ENCODE measurements around the gene SPATA2L. TPM values are rescaled to one million over a fixed set of nuclear protein-coding genes. Genes with fewer than 3 reads are reported as not detected.
"Not testable (repeated sequence)": the region's sequence is repeated elsewhere in the genome, so short reads cannot be mapped to it uniquely, and the experiment has no call there.

SPATA2L gene
- total RNA-seq, 1 experiment from 2014 or later = 6.0 TPM

DNA sequence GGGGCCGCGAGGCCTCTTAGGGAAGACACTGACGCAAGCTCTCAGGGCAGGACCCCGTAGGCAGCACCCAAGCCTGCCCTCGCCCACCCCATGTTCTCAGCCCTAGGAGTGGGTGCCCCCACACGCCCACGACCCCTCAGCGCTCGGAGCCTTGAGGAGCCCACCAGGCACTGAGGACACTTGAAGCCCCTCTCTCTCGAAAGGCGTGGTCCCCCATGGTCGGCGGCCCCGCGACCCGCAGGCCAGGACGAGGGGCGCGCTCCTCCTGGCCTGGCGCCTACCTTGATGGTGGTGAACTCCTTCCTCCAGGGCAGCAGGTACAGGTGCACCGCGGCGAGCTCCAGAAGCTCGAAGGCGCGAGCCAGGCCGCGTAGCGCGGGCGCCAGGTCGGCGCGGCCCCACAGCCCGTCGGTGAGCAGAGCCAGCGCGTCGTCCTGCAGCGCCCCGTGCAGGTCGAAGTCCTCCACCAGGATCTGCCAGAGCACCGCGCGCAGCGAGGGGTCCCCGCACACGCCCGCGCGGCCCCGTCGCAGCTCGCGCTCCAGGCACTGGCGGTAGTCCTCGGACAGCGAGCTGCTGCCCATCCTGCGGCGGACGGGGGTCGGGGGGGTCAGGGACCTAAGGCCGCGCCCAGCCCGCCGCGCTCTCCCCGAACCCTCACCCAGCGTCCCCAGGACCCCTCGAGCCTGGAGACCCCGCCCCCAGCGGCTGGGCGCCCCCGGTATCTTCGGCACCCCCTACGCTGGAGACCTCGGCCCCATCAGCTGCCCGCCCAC, 668 bp downstream of the SPATA2L start:
- no peaks in the 10 kb centered on the region for H3K27me3 ChIP-seq
- no peaks in the 10 kb centered on the region for H3K36me3 ChIP-seq
- peaks cover 31% of the 10 kb centered on the region for H3K4me1 ChIP-seq
- H3K27ac ChIP-seq = no peak overlapping the region
- DNase-seq = no peak
- H3K4me3 ChIP-seq = peak overlapping the region; percentile 63
- H3K9me3 ChIP-seq (replicated peaks) = no peaks in the 10 kb centered on the region

DNA sequence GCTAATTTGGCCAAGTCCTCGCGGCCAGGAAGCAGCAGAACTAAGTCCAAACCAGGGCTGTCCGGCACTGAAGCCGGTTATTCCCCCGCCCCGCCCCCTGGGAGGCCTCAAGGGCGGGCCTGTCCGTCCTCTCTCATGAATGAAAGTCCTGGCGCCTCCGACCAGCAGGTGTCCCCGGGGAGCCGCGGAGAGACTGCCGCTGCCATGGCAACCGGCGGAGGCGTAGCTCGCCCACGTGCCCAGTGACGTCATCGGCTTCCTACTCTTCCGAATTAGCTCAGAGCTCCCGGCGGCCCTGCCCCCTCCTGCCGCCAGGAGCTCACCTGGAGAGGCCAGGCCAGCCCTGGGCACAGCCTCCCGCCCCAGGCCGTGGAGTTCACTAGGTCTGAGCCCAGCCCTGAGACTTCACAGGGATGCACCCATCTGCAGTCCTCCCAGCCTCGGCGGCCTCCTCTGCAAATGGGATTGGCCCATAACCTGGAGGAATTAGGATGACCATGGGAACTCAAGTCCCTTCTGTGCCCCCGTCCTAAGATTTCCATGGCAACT, 1.3 kb downstream of the SPATA2L start:
- peak overlapping the region; percentile 23 for H3K4me3 ChIP-seq
- H3K4me1 ChIP-seq = peaks cover 31% of the 10 kb centered on the region
- no peaks in the 10 kb centered on the region for H3K9me3 ChIP-seq (replicated peaks)
- no peaks in the 10 kb centered on the region for H3K36me3 ChIP-seq
- H3K27me3 ChIP-seq = no peaks in the 10 kb centered on the region
- H3K27ac ChIP-seq = no peak overlapping the region
- DNase-seq = peak; percentile 97 to 98

DNA sequence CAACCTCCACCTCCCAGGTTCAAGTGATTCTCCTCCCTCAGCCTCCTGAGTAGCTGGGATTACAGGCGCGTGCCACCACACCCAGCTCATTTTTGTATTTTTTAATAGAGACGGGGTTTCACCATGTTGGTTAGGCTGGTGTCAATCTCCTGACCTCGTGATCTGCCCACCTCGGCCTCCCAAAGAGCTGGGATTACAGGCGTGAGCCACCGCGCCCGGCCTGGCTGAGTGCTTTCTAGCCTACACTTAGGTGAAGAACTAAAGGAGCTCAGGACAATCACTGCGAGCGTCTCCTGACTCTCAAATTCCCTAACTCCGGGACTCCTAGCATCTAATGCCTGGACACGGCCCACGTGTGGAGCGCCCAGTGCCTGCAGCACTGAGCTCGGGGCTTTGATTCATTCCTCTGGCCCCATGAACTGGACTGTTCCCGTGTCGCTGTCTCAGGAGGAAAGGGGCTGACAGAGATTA, 1.8 kb downstream of the SPATA2L start:
- not testable (repeated sequence) for H3K4me3 ChIP-seq; H3K9me3 ChIP-seq (replicated peaks); H3K27ac ChIP-seq; DNase-seq; H3K27me3 ChIP-seq; H3K36me3 ChIP-seq
- peaks cover 31% of the 10 kb centered on the region for H3K4me1 ChIP-seq

DNA sequence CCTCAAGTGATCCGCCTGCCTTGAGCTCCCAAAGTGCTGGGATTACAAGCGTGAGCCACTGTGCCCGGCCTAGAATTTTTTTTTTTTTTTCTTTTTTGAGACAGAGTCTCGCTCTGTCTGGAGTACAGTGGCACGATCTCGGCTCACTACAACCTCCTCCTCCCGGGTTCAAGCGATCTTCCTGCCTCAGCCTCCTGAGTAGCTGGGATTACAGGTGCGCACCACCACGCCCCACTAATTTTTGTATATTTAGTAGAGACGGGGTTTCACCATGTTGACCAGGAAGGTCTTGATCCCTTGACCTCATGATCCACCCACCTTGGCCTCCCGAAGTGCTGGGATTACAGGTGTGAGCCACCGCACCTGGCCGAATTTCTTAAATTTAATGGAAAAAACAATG, 2.8 kb downstream of the SPATA2L start:
- H3K27me3 ChIP-seq; H3K9me3 ChIP-seq (replicated peaks); H3K4me3 ChIP-seq; DNase-seq; H3K27ac ChIP-seq; H3K36me3 ChIP-seq: not testable (repeated sequence)
- H3K4me1 ChIP-seq = peaks cover 31% of the 10 kb centered on the region

DNA sequence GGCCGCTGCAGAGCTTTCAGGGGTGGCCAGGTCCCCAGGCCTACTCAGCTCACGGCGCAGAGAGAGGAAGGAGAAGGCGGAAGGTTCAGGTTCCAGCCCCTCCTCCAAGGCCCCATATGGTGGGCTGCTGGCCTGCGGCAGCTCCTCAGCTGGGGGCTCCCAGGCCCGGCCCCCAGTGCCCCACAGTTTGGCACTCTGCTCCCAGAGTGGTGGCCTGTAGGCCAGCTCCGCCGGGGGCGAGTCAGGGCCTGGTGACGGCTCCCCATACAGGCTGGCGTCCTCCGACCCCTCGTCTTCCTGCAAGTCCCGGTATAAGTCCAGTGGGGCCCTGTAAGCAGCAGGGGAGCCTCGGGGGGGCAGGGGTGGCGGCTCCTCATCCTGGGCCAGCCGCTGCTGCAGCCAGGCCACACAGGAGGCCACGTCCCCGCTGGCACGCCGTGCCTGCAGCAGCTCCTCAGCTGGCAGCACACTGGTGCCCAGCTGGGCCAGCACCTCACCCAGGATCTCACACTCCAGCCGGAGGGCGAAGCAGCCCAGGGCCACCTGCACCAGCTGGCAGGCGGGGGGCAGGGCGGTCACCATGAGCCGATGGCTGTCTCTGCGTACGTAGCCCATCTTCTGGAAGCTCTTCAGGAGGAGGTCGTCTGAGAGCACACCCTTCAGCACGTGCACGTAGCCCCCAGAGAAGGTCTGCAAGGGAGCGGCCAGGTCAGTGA, 3.7 kb downstream of the SPATA2L start:
- Histone ChIP-seq H3K27me3 (no peaks in the 10 kb centered on the region), H3K9me3 (replicated peaks) (no peaks in the 10 kb centered on the region), H3K27ac (no peak overlapping the region), H3K4me3 (no peak overlapping the region), H3K4me1 (peaks cover 31% of the 10 kb centered on the region), H3K36me3 (peaks cover 6% of the 10 kb centered on the region)
- DNase-seq = no peak

DNA sequence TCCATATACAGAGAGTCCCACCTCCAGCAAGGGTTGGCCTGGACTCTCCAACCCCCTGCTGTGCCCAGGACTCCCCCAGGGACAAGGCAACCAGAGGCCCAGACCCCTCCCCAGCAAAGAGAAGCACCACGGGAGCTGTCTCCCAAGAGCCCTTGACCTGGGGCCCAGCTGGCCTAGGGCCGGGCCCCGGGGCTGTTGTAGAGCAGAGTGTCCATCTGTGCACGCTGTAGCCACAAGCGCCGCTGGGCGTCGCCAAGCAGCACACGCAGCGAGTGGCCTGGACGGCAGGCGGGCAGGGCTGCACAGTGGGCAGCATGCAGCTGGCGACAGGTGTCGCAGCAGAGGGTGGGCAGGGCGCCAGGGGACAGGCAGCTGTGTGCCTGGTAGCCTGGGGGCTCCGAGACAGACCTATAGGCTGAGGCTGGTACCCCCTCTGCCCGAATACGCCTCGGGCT, 4.3 kb downstream of the SPATA2L start:
- H3K27me3 ChIP-seq = no peaks in the 10 kb centered on the region
- no peak overlapping the region for H3K4me3 ChIP-seq
- H3K9me3 ChIP-seq (replicated peaks) = no peaks in the 10 kb centered on the region
- peaks cover 9% of the 10 kb centered on the region for H3K36me3 ChIP-seq
- peak; percentile 90 to 93 for DNase-seq
- no peak overlapping the region for H3K27ac ChIP-seq
- peaks cover 31% of the 10 kb centered on the region for H3K4me1 ChIP-seq

DNA sequence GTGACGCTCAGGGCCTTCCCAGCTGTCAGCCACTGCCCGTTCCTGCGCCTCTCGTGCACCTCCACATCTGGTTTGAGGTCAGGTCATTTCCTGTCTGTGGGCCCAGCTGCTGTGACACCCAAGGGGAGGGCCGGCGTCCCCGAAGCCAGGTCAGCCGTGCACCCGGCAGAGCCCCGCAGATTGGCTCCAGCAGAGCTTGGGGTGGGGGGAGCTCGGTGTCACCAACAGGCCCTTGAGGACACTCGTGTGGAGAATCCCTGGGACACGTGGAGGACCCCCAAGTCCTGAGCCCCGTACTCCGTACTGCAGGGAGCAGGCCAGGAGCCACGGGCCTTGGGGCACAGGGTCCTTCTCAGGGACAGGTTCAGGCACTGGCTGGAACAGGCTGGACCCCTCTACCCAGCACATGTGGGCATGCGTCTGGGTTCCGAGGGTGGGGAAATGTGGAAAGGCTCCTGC, 4.8 kb downstream of the SPATA2L start:
- H3K36me3 ChIP-seq = peaks cover 13% of the 10 kb centered on the region
- no peak overlapping the region for H3K4me3 ChIP-seq
- peaks cover 31% of the 10 kb centered on the region for H3K4me1 ChIP-seq
- DNase-seq = no peak
- no peak overlapping the region for H3K27ac ChIP-seq
- no peaks in the 10 kb centered on the region for H3K9me3 ChIP-seq (replicated peaks)
- H3K27me3 ChIP-seq = no peaks in the 10 kb centered on the region

DNA sequence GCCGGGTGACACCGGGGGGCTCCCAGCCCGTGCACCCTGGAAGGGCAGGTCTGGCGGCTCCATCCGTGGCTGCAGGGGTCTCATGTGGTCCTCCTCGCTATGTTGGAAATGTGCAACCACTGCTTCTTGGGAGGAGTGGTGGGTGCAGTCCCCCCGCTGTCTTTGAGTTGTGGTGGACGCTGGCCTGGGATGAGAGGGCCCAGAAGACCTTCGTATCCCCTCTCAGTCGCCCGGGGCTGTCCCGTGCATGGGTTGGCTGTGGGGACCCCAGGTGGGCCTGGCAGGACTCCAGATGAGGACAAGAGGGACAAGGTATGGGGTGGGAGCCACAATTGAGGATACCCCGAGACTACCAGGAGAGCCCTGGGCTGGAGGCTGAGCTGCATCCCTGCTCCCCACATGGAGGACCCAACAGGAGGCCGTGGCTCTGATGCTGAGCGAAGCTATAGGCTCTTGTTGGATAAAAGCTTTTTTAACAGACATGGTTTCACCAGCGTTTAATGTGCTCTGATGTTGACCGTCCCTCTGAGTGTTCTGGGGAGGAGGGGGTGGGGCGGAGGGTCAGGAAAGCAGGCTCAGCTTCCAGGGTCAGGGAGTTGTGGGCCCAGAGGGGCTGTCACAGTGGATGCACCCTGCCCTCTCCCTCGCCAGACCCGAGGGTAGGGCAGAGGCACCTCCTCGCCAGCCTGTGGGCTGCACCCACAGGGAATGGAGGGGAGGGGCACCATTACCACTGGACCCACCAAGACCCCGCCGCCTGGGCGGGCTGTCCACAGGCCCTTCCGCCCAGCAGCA, 5.4 kb downstream of the SPATA2L start:
- DNase-seq = no peak

DNA sequence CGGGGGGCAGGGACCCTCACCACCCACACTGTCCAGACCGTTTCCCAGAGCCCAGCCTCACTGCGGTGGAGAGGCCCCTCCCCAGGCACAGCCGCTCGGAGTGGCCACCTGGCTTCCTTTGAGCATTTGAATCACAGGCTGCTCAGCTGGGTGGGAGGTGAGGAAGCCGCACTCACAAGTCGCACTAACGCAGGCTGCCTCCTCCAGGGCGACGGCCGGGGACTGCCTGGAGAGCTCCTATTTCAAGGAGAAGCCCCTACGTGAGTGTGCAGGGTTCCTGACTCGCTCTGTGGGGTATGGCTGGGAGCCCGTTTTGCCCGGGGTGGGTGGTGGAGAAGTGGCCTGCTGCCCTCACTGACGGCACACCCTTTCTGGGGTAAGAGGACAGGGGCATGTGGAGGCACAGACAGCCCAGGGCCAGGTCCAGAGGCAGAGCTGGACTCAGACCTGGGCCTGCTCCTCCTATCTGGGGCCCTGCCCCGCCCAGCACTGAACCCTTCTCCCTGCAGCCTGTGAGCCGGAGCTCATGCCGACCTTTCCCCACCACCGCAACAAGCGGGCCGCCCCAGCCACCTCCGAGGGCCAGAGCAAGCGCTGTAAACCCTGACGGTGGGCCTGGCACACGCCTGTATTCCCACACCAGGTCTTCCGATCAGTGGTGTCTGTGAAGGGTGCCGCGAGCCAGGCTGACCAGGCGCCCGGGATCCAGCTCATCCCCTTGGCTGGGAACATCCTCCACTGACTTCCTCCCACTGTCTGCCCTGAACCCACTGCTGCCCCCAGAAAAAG, 6.2 kb downstream of the SPATA2L start:
- peaks cover 24% of the 10 kb centered on the region for H3K36me3 ChIP-seq
- peaks cover 27% of the 10 kb centered on the region for H3K4me1 ChIP-seq
- no peaks in the 10 kb centered on the region for H3K27me3 ChIP-seq
- no peak for DNase-seq
- H3K4me3 ChIP-seq = no peak overlapping the region
- H3K9me3 ChIP-seq (replicated peaks) = no peaks in the 10 kb centered on the region
- no peak overlapping the region for H3K27ac ChIP-seq

More for the DNA sequence above, 5.4 kb downstream of the SPATA2L start:
- Histone ChIP-seq H3K27ac (no peak overlapping the region), H3K4me1 (peaks cover 31% of the 10 kb centered on the region), H3K27me3 (no peaks in the 10 kb centered on the region), H3K36me3 (peaks cover 18% of the 10 kb centered on the region), H3K4me3 (no peak overlapping the region), H3K9me3 (replicated peaks) (no peaks in the 10 kb centered on the region)

DNA sequence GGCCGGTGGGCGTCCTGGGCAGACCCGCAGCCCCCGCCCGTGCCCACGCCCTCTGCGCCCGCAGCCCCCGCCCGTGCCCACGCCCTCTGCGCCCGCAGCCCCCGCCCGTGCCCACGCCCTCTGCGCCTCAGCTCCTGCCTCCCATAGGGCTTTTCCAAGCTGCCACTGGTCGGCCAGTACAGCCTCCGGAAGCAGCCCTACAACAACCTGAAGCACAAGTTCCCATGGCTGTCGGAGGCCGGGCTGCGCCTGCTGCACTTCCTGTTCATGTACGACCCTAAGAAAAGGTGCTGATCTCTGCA, 6.8 kb downstream of the SPATA2L start:
- peaks cover 23% of the 10 kb centered on the region for H3K4me1 ChIP-seq
- H3K27me3 ChIP-seq; DNase-seq; H3K9me3 ChIP-seq (replicated peaks); H3K4me3 ChIP-seq; H3K27ac ChIP-seq: not testable (repeated sequence)
- peaks cover 29% of the 10 kb centered on the region for H3K36me3 ChIP-seq

DNA sequence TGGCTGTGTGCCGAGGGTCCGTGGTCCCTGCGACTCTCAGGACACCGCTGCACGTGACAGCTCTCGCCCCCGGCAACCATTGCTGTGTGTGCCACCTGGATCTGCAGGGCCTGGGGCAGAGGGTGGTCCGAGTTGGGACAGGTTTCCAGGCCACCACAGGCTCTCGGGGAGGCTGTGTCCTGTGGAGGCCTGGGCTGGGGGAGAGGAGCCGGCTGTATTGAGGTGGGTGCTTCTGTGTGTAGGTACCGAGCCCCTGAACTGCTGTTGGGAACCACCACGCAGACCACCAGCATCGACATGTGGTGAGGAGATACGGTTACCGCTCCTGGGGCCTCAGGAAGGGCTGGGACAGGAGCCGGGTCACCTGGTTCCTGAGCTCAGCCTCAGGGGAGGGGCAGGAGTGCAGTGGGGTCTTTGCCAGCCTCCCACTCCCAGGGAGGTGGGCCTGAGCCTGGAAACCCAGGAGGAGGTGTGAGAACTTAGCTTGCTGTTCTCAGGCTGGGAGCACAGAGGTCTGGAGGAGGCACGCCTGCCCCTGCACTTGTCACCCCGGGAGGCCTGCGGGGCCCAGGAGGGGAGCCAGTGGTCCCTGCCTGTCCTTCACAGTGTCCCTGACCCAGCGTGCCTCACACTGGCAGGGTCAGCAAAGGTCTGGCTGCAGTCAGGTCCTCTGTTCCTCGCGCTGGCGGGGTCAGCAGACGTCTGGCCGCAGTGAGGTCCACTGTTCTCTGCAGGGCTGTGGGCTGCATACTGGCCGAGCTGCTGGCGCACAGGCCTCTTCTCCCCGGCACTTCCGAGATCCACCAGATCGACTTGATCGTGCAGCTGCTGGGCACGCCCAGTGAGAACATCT, 7.3 kb downstream of the SPATA2L start:
- no peaks in the 10 kb centered on the region for H3K9me3 ChIP-seq (replicated peaks)
- no peak for DNase-seq
- H3K27ac ChIP-seq = no peak overlapping the region
- H3K4me3 ChIP-seq = no peak overlapping the region
- H3K4me1 ChIP-seq = peaks cover 21% of the 10 kb centered on the region
- H3K27me3 ChIP-seq = no peaks in the 10 kb centered on the region
- peaks cover 31% of the 10 kb centered on the region for H3K36me3 ChIP-seq

DNA sequence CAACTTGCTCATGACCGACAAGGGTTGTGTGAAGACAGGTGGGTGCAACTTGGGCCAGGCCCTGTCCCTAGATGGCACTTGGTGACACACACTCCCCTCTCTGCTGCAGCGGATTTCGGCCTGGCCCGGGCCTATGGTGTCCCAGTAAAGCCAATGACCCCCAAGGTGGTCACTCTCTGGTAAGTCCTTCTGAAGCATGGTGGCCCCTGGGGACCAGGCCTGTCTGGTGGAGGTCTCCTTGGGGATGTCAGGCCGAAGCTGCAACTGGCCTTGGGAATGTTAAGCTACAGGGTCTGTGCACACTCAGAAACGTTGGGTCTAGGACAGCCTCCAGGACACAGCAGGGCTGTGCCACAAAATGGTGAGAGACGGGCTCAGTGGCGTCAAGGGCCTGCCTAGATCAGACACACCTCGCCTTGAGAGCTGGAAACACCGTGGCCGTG, 8.2 kb downstream of the SPATA2L start:
- Histone ChIP-seq H3K36me3 (peaks cover 34% of the 10 kb centered on the region), H3K4me1 (peaks cover 21% of the 10 kb centered on the region), H3K27ac (no peak overlapping the region), H3K4me3 (no peak overlapping the region), H3K9me3 (replicated peaks) (no peaks in the 10 kb centered on the region), H3K27me3 (no peaks in the 10 kb centered on the region)
- DNase-seq = no peak

DNA sequence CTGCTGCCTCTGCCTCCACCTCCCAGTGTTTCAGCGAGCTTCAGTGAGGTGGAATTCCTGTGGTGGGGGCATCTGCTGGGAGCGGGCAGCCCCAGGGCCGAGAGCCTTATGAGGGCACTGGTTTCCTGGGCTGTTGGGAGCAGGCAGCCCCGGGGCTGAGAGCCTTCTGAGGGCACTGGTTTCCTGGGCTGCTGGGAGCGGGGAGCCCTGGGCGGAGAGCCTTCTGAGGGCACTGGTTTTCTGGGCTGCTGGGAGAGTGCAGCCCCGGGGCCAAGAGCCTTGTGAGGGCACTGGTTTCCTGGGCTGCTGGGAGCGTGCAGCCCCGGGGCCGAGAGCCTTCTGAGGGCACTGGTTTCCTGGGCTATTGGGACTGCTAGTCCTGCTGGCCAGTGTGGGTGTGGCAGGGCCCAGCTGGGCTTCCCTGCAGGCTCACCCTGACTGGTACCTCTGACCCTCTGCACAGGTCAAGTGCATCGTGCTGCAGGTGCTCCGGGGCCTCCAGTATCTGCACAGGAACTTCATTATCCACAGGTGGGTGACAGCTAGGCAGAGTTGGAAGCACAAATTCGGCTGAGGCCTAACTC, 9.4 kb downstream of the SPATA2L start:
- Histone ChIP-seq H3K4me3 (no peak overlapping the region), H3K9me3 (replicated peaks) (no peaks in the 10 kb centered on the region), H3K4me1 (peaks cover 15% of the 10 kb centered on the region), H3K36me3 (peaks cover 35% of the 10 kb centered on the region), H3K27ac (no peak overlapping the region), H3K27me3 (no peaks in the 10 kb centered on the region)
- DNase-seq = no peak

Measured in SJCRH30 (cell line).